Panc1 (cell line): ENCODE results near the gene GPA33. TPM values are rescaled to one million over a fixed set of nuclear protein-coding genes. Genes with fewer than 3 reads are reported as not detected.

Source experiments
- ATAC-seq: fragments of 200-7000 bp; cut with Tn5 transposase; 2 replicates; pipeline ENCODE4 v1.9.1; 2020; ENCODE audit warnings: mild to moderate bottlenecking, moderate library complexity
- BruUV-seq: library from RNA; stranded (reverse); fragments of 400-500 nt; replicated peaks from 2 replicates; lab custom pipeline; 2021; lab: Mats Ljungman, UMichigan
- CTCF ChIA-PET: fragments of 300-600 bp; sonication (Branson Sonifier 250); formaldehyde crosslinking; loops from one replicate; lab custom pipeline; 2022; ENCODE audit warnings: antibody characterized with exemption; lab: Charles Lee
- POLR2A ChIA-PET: fragments of 300-600 bp; sonication (Branson Sonifier 250); formaldehyde crosslinking; loops from one replicate; lab custom pipeline; 2022; ENCODE audit warnings: antibody characterized with exemption; lab: Charles Lee
- DNase-seq: peaks from one replicate; pipeline ENCODE4 v3.0.0-alpha.2; 2010; ENCODE audit warnings: low read depth, low spot score
- H3K27ac ChIP-seq: 2 replicates; pipeline ENCODE4 v1.5.1; 2011; ENCODE audit warnings: mild to moderate bottlenecking, low read length, inconsistent platforms
- H3K27me3 ChIP-seq: fragments of 200-500 bp; sonication (Bioruptor generic); 2 replicates; pipeline ENCODE4 v1.6.0; 2014; ENCODE audit warnings: low read length, inconsistent platforms; ENCODE audit not compliant: control insufficient read depth, insufficient read depth
- H3K36me3 ChIP-seq: fragments of 200-500 bp; sonication (Bioruptor generic); 2 replicates; pipeline ENCODE4 v1.5.1; 2014; ENCODE audit warnings: inconsistent platforms, mild to moderate bottlenecking, low read length, moderate library complexity; ENCODE audit not compliant: control insufficient read depth, insufficient read depth
- H3K4me1 ChIP-seq: 2 replicates; pipeline ENCODE4 v1.5.1; 2011; ENCODE audit warnings: inconsistent platforms, mild to moderate bottlenecking, low read length, moderate library complexity; ENCODE audit not compliant: control insufficient read depth, insufficient read depth
- H3K4me3 ChIP-seq, 2 experiments: 2 replicates each; pipeline ENCODE4 v1.5.1; 2011 to 2012; ENCODE audit warnings: low read depth in 2 of 2, low read length in 2 of 2, mild to moderate bottlenecking in 2 of 2, inconsistent platforms in 1 of 2, moderate library complexity in 1 of 2
- H3K9me3 ChIP-seq: fragments of 200-500 bp; sonication (Bioruptor generic); 2 replicates; pipeline ENCODE4 v1.5.1; 2014; ENCODE audit warnings: low read depth, mild to moderate bottlenecking, inconsistent platforms, low read length, moderate library complexity; ENCODE audit not compliant: control insufficient read depth, insufficient read depth
- CTCF ChIP-seq: fragments of 450-650 bp; IDR thresholded peaks from 2 replicates; pipeline ENCODE4 v1.5.1; 2017; ENCODE audit warnings: mild to moderate bottlenecking
- POLR2AphosphoS5 ChIP-seq: IDR thresholded peaks from 2 replicates; pipeline ENCODE4 v1.6.1; 2012; ENCODE audit warnings: mild to moderate bottlenecking, low read depth, low read length, moderate library complexity
- REST ChIP-seq, 2 experiments: IDR thresholded peaks; 2 replicates each; pipeline ENCODE4 v1.6.1; 2011 to 2012; ENCODE audit warnings: low read depth in 2 of 2, control low read depth in 1 of 2, low read length in 1 of 2, mild to moderate bottlenecking in 1 of 2, moderate library complexity in 1 of 2; ENCODE audit not compliant: insufficient read depth in 1 of 2
- SIN3A ChIP-seq: IDR thresholded peaks from 2 replicates; pipeline ENCODE4 v1.6.1; 2012; ENCODE audit warnings: low read depth, mild to moderate bottlenecking, low read length, moderate library complexity, borderline replicate concordance; ENCODE audit not compliant: insufficient read depth
- TCF7L2 ChIP-seq: IDR thresholded peaks from 2 replicates; pipeline ENCODE4 v1.6.1; 2011; ENCODE audit warnings: mild to moderate bottlenecking, low read depth, low read length, inconsistent platforms
- in situ Hi-C: cut with HindIII; loops from 2 replicates; pipeline ENCODE4 v1.10.0; 2016; ENCODE audit warnings: low sequenced_read_pairs, low pct_unique_long_range_greater_than_20kb
- intact Hi-C: fragments of 100-400 bp; cut with micrococcal nuclease; formaldehyde crosslinking; loops from one replicate; pipeline ENCODE4 v1.10.0; 2022; ENCODE audit not compliant: unreplicated experiment
- total RNA-seq: library from RNA; stranded (reverse); gene quantifications from one replicate; pipeline ENCODE4 v1.2.1, GENCODE V29; 2021; ENCODE audit not compliant: unreplicated experiment

GPA33 gene
- total RNA-seq, 1 experiment from 2014 or later = 0.18 TPM

DNA sequence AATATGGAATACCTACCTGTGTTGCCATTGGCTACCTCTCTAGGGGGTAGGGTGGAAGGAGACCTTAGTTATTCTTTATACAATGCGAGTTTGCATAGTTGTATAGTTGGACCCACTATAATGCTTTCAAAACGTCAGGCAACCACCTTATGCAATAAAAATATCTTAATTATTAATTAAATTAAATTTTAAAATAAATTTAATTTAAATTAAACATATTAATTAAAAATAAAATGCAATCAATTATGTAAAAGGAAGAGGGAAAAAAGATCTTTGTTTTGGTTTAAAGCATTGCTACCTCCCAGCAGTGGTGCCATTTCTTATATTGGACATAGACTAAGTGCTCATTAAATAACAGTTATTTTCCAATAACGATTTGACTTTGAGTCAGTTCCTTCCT lies 22.3 kb downstream of the GPA33 start:
- H3K27ac ChIP-seq = no peak overlapping the region
- ChIA-PET POLR2A (no interaction called here), CTCF (no interaction called here)
- intact Hi-C loops (loop anchor here (2.0 to 5.0 kb wide), 5 partner anchors 53 to 469 kb away; no protein-coding TSS in a partner anchor), in situ Hi-C loops (no loop called here)
- no peaks in the 10 kb centered on the region for H3K4me1 ChIP-seq
- no peaks in the 10 kb centered on the region for H3K9me3 ChIP-seq
- TF ChIP-seq TCF7L2 = no peak
- TF ChIP-seq SIN3A = no peak
- TF ChIP-seq REST (IDR thresholded peaks at IDR 0.05; ENCODE audit: insufficient read depth in 1 of 2, low read depth in 2 of 2, low read length in 1 of 2) = no peak
- no peak for TF ChIP-seq CTCF
- TF ChIP-seq POLR2AphosphoS5 = no peak
- DNase-seq = no peak
- no peak for ATAC-seq
- H3K36me3 ChIP-seq = no peaks in the 10 kb centered on the region
- no peak overlapping the region for H3K4me3 ChIP-seq
- BruUV-seq = no TSS peak
- no peaks in the 10 kb centered on the region; the same call in none of the 2 replicates for H3K27me3 ChIP-seq

- no peak overlapping the region for H3K27ac ChIP-seq
- POLR2A ChIA-PET = no interaction called here
These were observed 23.6 kb downstream of the GPA33 start for GRCh38 chr1:167066333-167067122.

More at GRCh38 chr1:167066333-167067122, 23.6 kb downstream of the GPA33 start:
- intact Hi-C loops (loop anchor here (2.0 to 5.0 kb wide), 5 partner anchors 54 to 471 kb away; no protein-coding TSS in a partner anchor), in situ Hi-C loops (no loop called here)
- Histone ChIP-seq H3K4me3 (peak overlapping the region; percentile 19 to 42; a peak in 3 of 4 replicates), H3K27me3 (no peaks in the 10 kb centered on the region; the same call in 1 of the 2 replicates), H3K36me3 (no peaks in the 10 kb centered on the region), H3K9me3 (no peaks in the 10 kb centered on the region), H3K4me1 (no peaks in the 10 kb centered on the region)
- BruUV-seq = no TSS peak
- TF ChIP-seq SIN3A (no peak), REST (IDR thresholded peaks at IDR 0.05; ENCODE audit: insufficient read depth in 1 of 2, low read depth in 2 of 2, low read length in 1 of 2) (no peak), CTCF (peak; percentile 98), TCF7L2 (no peak), POLR2AphosphoS5 (no peak)
- ATAC-seq (peak; percentile 96), DNase-seq (no peak)
- CTCF ChIA-PET = interaction anchor here (1.5 kb wide), 1 partner anchor 154 kb away, joined by 9 read pairs; the partner anchor contains the start of gene POU2F1
